GM23248 (cell line): Measurements from ENCODE around the gene OGT.

Experiments
- EZH2 ChIP-seq: fragments of 200-600 bp; sonication (generic); IDR thresholded peaks from 2 replicates; pipeline ENCODE4 v1.6.1; 2018; ENCODE audit warnings: antibody characterized with exemption, mild to moderate bottlenecking; ENCODE audit not compliant: insufficient read depth, poor library complexity, severe bottlenecking
- EZH2phosphoT487 ChIP-seq: fragments of 200-600 bp; sonication (generic); IDR thresholded peaks from 2 replicates; pipeline ENCODE4 v1.6.1; 2018; ENCODE audit warnings: antibody characterized with exemption, moderate library complexity, mild to moderate bottlenecking, low read depth; ENCODE audit not compliant: insufficient read depth

DNA sequence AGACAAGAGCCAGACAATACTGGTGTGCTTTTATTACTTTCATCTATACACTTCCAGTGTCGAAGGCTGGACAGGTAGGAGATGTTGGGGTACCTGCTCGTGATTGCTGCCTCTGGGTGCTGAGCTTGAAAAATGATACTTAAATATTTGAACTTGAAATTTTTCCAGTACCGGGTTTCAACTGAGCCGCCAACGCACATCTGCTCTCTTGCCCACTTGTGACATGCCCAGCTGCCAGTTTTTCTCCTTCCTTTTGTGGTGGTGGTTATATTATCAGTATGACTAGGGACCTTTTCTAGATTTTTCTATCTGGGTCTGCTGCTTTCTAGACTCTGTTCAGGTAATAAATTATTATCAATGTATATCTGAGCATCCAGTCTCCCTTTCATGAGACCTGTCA, 3.4 kb downstream of the OGT start:
- no peak for TF ChIP-seq EZH2
- TF ChIP-seq EZH2phosphoT487 = no peak
